NCI-H510A (cell line): ENCODE data around the gene MCF2L.

ENCODE experiments used
- DNase-seq: peaks from one replicate; lab custom pipeline; 2025; lab: John Stamatoyannopoulos, UW

Gene MCF2L

DNA sequence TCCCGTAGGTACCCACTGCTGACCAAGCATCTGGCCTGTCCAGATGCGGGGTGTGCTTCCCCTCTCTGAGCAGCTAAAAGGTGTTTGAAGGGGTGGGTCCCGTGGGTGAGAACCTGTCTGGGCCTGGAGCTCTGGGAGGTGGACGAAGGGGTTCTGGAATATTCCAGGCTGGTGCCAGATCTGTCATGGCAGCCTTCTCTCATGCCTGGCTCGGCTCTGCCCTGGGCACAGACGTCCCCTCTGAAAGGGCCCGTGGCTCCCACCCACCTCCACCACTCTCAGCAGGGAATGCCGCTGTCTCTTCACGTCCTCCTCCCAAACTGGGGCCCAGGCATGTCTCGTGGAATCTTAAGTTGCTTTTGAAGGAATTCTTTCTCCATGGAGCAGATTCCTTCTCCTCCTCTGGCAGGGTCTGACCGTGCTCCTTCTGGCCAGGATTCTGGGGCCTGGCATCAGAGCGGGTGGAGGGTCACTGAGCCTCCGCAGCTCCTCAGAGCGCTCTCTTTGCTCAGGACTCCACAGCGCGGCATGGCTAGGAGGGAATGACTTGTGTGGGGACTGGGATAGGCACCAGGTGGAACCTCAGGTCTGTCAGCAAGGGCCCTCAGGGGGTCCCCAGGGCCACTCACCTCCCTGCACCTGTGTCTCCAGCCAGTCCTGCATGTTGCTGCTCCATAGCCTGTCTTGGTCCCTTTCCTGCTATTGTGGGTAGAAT lies 5.9 kb upstream of the MCF2L start:
- DNase-seq: no peak

DNA sequence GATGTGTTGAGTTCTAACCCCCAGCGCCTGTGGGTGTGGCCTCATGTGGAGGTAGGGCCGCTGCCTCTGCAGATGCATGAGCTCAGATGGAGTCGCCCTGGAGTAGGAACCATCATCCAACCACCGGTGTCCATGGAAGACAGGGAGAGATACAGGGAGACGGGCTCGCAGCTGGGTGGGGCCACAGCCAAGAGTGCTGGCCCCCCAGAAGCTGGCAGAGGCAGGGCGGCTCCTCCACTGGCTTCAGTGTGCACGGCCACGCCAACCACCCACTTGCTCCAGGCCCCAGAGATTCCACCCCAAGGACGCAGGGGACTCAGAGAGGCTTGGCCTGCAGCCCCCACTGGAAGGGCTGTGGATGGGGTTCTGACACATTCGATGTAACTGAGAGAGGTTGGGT lies 5.4 kb upstream of the MCF2L start:
- DNase-seq: no peak

DNA sequence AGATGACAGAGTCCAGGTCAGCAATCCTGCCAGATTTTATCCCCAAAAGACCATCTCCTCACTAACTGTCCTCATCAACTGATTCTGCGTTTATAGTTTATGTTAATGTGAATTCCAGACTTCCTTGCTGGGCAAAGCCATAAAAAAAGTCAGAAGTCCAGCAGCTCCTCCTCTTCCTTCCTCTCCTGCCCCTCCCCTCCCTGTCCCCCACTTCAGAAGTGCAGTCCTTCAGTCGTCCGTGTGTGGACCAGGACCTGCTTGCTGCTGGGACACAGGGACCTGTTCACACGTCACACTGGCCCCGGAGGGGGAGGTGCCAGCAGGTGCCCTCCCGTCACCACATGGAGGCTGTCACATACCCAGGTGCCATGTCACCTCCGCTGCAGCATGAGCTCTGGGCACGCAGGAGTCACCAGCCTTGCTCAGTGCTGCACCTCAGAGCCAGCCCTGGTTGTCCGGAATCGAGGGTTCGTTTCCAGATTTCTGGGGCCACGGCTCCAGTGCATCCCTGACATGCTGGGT lies 4.0 kb upstream of the MCF2L start:
- DNase-seq: peak; percentile 53

DNA sequence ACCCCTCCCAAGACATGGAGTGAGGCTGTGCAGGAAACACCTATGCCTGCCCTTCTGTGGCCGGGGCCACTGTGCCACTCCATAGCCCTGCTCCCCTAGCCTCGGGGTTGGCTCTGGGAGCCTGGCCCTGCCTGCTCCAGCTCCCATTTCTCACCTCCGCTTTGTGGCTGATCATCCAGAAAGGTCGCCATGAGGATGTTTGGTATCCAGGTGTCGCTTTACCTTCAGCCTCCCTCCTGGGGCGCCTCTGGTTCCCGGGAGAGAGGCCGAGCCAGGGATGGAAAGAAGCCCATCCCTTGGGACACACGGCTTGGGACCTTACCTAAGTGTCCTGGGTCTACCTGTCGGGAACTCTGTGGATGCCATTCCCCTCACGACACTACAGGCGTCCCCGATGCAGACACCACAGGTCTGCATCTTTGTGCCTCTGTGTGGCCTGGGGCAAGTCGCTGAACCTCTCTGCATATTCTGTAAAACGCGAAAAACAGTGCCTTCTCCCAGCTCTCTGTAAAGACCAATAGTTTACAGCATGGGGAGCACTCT lies 3.4 kb upstream of the MCF2L start:
- no peak for DNase-seq

DNA sequence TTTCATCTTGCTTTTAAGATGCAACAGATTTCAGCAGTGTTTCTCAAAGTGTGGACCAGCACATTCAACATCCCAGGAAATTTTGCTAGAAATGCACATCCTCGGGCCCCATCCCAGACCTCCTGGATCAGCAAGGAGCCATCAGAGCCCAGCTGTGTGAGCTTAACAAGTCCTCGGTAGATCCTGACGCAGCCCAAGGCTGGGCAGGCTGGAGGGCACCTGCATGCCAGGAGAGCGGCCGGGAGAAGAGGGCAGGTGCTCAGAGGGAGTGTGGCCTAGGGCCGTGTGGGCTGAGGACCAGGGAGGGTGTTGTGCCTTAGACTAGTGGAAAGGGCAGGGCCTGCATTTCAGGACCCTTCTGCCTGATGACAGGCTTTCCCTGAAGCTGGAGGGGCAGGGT lies 2.2 kb upstream of the MCF2L start:
- DNase-seq: no peak

DNA sequence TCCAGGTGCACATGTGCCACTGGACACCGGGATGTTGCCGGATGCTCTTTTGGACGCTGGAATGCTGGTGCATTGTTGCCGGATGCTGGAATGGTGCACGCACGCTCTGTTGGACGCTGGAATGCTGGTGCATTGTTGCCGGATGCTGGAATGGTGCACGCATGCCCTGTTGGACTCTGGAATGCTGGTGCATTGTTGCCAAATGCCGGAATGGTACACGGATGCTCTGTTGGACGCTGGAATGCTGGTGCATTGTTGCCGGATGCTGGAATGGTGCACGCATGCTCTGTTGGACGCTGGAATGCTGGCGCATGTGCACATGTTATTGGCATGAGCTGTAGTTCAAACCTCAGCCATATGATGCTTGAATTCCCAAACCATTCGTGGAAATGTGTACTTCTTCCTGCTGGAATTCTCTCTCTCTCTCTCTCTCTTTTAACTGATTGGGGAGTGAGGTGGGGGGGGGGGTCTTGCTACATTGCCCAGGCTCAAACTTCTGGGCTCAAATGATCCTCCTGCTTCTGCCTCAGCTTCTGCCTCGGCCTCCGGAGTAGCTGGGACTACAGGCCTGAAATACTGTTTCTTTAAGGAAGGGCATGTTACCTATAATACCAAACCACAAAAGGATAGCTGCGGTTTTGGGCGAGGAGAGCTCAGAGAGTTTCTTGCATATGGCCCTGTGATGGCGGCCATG lies 1.2 kb upstream of the MCF2L start:
- DNase-seq: no peak

DNA sequence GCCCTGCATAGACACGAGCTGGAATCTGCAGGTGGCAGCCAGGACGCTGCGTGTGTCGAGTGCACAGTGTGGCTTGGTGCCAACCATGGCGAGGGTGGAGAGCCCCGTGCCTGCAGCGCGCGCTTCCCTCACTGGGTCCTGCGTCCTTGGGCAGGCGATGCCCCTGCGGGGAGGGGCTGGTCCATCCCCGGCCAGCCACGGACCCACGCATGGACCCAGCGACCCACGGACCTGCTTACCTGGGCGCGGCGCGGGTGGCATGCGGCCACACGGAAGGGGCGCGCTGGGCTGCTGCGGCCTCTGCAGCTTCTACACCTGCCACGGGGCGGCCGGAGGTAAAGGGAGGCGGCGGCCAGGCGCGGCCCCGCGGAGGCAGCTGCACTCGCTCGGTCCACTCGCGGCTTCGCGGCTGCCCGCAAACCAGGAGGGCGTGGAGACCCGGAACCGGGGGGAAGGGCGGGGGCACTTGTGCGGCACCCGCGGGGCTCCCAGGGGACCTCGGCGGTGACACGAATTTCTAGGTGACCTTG lies 569 bp upstream of the MCF2L start:
- DNase-seq: peak; percentile 66

DNA sequence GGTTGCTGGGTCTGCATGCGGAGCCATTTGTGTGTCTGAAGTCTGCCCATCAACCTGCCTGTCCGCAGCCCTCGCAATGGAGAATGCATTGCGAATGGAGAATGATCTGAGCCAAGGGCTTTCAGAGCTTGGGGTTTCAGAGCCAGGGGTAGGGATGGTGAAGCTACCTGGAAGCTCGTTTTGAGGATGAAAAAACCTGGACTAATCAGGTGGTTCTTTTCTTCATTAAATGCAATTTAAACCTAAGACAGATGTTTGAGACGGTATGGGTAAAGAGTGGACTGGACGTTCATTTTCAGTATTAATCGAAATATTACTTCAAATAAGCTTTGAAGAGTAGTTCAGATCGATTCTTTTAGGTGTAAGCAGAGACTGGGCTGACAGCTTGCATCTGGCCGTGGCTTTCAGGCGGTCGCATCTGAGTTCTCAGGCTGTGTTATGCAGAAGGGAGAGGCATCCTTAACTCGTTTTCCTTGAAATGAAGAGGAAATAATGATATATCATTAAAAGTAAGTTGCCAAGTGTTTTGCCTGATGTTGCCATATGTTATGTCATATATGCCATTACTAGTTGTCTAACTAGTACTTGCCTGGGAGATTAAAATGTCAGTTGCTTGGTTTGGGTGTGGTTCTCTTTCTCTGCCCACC lies 801 bp downstream of the MCF2L start:
- DNase-seq: no peak

DNA sequence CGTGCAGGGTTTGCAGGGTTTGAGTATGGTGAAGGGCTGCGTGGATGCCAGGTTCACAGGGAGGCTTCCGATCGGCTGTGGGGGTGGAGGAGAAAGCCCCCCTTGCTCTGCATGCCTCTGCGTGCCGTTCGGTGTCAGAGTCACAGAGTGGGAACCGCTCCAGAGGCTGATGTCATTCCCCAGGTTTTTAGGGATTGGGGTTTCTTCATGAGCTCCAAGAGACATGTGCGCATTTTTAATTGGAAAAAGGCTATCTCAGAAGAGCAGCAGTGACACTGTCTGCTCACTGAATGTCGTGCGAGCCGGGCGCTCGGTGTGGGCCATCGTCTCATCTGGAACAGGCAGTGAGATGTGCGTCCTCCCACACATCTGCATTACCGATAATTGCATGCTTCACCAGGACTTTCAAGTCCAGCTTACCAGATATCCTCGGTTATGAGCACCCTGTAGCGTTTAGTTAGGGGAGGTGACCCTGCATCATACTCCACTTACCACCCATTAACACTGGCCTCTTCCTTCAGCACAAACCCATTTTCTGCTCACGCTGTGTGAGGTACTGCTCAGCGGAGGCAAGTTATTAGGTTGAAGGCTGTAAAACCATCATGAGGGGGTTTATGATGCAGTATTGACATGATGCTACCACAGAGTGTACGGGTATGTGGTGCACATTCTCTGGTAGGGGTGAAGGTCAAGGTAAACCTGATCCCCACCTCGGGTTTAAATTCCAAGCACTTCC lies 1.7 kb downstream of the MCF2L start:
- DNase-seq: no peak

DNA sequence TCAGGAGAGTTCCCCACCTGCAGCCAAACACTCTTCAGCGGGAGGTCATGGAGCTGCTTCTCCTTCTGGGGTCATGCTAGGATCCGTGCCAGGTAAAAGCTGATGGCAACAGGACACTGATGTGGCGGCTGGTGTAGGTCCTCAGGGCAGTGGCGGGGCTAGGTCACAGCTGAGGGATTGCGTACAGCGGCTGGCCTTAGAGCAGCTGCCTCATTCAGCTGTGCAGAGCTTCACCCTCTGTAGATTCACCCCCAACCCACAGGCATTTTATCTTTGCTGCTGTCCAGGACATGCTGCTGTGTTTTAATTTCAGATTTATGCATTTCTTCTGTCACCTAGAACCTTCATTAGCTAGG lies 2.3 kb downstream of the MCF2L start:
- DNase-seq: no peak

DNA sequence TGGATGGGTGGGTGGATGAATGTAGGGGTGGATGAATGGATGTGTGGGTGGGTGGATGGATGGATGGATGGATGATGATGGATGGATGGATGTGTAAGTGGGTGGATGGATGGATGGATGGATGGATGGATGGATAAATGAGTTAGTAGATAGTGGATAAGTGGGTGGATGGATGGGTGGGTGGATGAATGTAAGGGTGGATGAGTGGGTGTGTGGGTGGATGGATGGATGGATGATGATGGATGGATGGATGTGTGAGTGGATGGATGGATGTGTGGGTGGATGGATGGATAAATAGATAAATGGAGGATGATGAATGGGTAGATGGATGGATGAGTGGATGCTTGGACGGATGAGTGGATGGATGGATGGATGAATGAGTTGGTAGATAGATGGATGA lies 3.2 kb downstream of the MCF2L start:
- DNase-seq: no peak

DNA sequence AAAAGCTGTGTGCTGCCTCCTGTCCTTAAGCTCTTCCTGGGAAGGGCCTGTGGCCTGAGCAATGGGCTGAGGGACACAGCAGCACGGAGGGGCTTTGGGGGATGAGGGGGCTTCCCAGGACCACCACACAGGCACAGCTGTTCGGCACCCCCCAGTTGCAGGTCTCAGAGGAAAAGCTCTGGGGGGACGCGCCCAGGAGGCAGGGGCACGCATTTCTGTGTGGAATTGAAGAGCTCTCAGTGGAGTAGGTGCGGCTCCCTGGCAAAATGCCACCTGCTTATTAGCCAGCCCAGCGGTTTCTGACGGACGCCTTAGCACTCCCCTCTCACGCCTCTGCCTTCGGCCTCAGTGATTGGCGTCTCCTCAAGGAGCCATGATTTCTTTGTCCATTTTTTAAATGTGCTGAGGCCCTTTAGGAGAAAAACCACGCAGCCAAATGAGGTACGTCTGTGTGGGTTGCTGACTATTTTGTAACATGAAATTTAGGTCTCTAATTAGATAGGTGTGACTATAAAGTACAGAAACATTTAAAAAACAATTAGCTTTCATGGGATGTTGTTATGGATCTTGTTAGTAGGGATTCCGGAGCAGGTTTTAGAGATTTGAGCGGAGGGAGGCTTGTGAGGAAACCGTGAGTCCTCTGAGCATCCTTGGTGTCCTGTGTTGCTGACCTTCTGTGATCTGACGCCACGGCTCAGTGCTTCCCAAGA lies 4.0 kb downstream of the MCF2L start:
- DNase-seq: peak; percentile 64

DNA sequence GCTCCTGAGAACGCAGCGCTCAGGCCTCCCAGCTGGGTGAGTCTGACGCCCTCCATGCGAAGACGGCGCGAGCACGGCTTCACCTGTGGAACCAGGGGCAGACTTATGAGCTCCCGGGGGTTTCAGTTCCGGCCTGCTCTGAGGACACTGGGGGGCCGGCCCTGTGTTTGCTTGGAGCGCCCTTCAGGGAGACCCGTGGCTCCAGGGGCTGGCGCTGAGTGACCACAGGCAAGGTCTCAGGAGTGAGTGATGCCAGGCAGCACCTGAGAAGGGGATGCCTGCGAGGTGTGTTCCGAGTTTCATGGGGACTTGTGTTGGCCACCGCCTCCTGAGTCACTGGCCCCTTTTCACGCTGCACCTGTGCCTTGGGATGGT lies 4.5 kb downstream of the MCF2L start:
- no peak for DNase-seq

DNA sequence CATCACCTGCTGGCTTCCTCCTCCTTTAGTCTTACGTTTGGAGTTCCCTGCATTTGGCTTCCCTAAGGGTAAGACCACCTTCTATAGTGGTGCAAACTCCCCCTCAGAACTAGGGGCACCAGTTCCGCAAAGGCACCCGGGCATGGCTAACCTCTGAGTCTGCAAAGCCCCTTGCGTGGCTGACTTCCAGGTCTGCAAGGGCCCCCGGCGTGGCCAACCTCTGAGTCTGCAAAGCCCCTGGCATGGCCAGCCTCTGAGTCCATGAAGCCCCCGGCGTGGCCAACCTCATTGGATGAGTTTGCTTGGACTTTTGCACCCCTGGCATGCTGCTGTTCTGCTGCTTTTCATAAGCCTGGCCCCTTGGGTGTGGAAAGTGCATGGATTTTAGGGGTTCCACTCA lies 5.1 kb downstream of the MCF2L start:
- DNase-seq: no peak

DNA sequence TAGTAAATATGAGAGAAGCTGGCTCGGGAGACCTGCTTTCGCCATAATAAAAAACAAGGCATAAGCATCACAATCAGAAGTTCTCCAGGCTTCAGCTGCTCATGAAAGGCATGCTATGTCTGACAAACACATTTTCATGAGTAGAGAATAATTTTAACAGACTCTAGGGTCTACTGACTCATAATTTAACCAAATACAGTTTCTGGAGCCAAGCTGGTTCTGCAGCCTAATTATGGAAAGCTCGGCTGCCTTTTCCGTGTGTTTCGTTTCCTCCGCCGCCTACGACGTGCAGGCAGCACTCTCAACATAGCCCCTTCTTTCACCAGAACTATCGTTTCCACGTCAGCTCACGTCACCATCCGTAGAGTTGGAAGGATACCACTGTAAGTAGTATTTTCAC lies 5.7 kb downstream of the MCF2L start:
- DNase-seq: no peak

DNA sequence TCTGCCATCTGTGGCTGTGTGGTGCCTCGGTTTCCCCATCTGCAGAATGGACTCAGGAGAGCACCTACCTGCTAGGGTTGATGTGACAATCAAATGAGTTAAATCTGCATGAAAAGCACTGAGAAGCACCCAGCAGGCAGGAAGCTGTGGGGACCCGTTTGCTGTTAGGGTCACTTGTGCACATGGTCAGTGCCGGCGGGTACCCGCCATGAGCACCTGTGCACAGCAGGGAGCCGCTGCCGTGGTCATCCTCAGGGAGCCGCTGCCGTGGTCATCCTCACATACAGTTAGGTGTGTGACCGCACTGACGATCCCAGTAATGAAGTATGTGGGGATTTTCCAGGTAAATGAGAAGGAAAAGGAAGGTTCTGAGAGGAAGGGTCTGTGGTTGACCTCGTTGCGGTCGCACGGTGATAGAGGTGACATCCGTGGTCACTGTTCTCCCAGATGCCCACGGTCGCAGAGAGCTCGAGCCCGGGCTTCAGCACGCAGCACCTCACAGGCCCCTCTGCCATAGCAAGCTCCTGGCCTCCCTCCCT lies 6.5 kb downstream of the MCF2L start:
- no peak for DNase-seq

DNA sequence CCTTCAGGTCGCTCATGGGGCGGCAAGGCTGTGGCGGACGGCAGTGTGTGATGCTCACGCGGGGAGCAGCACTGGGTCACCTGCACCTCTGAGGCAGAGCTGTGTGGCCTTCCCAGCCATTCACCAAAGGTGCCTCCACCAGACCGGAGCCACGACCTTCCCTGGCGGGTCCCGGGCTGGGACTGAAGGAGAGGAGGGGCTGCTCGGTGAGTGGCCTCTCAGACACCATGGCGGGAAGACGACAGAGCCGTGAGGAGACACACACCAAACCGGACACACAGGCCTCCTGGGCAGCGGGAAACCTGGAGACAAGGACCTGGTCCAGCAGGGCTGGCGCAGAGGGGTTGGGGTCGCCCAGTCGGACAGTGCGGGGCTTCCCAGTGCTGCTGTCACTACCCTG lies 7.5 kb downstream of the MCF2L start:
- no peak for DNase-seq

DNA sequence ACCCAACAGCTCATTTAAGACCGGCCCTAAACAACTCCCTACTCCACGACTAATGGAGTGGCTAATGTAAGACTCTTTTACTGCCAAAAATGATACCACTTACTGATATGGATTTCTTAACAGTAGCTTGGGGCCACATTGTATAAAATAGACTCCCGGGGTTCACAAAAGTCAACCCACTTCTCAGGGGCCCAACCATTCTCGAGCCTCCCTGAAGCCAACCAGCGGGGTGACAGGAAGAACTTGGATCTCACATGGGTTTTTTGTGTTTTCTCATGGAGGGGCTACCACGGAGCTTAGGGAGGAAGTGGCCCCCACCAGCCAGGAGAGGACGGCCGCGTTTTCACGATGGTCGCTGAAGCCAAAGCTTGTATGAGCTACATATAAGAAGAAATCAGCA lies 8.1 kb downstream of the MCF2L start:
- DNase-seq: no peak

DNA sequence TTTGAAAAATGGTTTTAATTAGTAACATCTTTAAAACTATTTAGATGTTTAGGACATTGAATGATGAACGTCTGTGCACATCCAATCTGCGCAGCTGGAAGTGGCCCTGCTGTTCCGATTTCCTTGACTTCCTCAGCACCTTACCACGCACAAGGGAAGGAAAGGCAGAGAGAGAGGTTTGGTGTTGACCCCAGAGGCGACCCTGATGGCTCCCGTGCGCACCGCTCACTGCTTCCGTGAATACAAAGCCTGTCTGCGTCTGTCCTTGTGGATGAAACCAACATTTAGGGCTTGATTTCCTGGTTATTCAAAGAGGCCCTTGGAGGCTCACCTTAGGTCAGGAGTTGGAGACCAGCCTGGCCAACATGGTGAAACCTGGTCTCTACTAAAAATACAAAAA lies 8.5 kb downstream of the MCF2L start:
- DNase-seq: no peak

DNA sequence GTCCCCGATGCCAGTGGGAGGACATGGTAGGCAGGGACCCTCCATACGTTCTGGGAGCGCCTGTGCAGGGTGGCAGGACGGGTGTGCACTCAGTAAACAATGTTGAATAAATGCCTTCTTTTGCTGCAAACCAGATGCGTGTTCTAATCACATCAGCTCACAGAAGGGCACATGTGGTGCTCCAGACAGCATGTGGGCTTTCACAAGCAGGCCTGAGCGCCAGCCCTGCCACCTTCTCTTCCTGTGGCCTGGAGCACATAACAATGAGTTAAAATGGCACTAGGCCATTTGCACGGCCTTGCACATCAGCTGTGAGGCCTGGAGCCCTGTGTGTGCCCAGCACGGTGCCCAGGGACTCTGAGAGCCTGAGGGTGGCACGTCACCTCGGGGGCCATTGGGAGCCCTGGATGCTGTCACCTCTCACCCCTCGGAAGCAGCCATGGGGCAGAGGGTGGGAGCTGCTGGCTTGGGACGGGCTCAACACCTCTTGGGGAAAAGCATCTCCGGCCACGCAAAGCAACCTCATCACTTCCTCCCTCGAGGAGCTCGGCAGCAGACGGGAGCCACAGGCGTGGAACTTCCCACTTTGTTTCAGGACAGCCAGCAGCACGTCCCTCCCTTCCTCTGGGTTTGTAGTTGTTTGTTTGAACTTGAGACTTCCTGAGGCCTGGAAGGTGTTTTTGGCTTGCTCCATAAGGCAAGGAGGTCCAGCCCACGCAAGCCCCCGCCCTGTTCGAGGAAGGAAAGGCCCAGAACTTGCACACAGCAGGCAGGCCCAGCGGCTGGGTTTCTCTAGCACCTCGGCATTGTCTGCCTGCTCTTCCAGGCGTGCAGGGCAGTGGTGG lies 9.8 kb downstream of the MCF2L start:
- DNase-seq: no peak
